Stomach (tissue), 9 donors: ENCODE measurements around the gene STRN. TPM values are rescaled to one million over a fixed set of nuclear protein-coding genes. Genes with fewer than 3 reads are reported as not detected.
"Not testable (repeated sequence)": the region's sequence is repeated elsewhere in the genome, so short reads cannot be mapped to it uniquely, and the experiment has no call there.

ENCODE experiments used
- DNase-seq, 2 donors: peaks; one replicate each; pipeline versions ENCODE4 v3.0.0 to v3.0.0-alpha.2; 2013 to 2019
- H3K27ac ChIP-seq, 5 donors: fragments of 200-600 bp in 4 of 5; sonication (generic) in 4 of 5; one replicate each; pipeline ENCODE4 v1.5.1; 2013 to 2019; ENCODE audit warnings: mild to moderate bottlenecking in 1 of 5, moderate library complexity in 1 of 5
- H3K27me3 ChIP-seq, 3 donors: fragments of 200-600 bp; sonication (generic); one replicate each; pipeline ENCODE4 v1.5.1; 2017 to 2019; ENCODE audit warnings: mixed run types in 1 of 3
- H3K36me3 ChIP-seq, 4 donors: fragments of 200-600 bp; sonication (generic); 1 replicate in 3 of 4; 2 replicates in 1 of 4; pipeline ENCODE4 v1.5.1; 2016 to 2019
- H3K4me1 ChIP-seq, 4 donors: fragments of 200-600 bp; sonication (generic); one replicate each; pipeline ENCODE4 v1.5.1; 2016 to 2019
- H3K4me3 ChIP-seq, 4 donors: fragments of 200-600 bp; sonication (generic) in 3 of 4; one replicate each; pipeline ENCODE4 v1.5.1; 2016 to 2019; ENCODE audit warnings: mild to moderate bottlenecking in 1 of 4
- H3K9me3 ChIP-seq, 4 donors: fragments of 200-600 bp; sonication (generic); one replicate each; pipeline ENCODE4 v1.5.1; 2016 to 2019
- EP300 ChIP-seq: sonication (generic); formaldehyde crosslinking; IDR thresholded peaks from one replicate; pipeline ENCODE4 v1.6.1; 2017; ENCODE audit warnings: antibody characterized with exemption
- POLR2A ChIP-seq, 4 donors: fragments of 450-650 bp; IDR thresholded peaks; one replicate each; pipeline ENCODE4 v1.6.1; 2016; ENCODE audit warnings: antibody characterized with exemption in 4 of 4, control low read depth in 2 of 4, mild to moderate bottlenecking in 1 of 4, moderate library complexity in 1 of 4
- POLR2AphosphoS5 ChIP-seq, 3 donors: sonication (generic); formaldehyde crosslinking; IDR thresholded peaks; one replicate each; pipeline ENCODE4 v1.6.1; 2016; ENCODE audit warnings: antibody characterized with exemption in 3 of 3
- WGBS, 5 donors: extraction: QIAGEN DNeasy Blood & Tissue Kit in 3 of 5; methylation state at CpG; one replicate each; pipeline versions ENCODE4 v1.1.5 to v1.1.7; 2013 to 2018; 5-methylcytosine and 5-hydroxymethylcytosine counted together
- intact Hi-C: fragments of 100-400 bp; cut with DNase I; formaldehyde crosslinking; loops from one replicate; pipeline ENCODE4 v1.15.1; 2023; ENCODE audit warnings: low total_unique reads
- polyA plus RNA-seq, 3 donors: library from polyadenylated mRNA; stranded (reverse); fragments of 200-250 nt; gene quantifications; one replicate each; pipeline ENCODE4 v1.2.3, GENCODE V29; 2013
- total RNA-seq, 5 donors: library from RNA; depleted of rRNA; stranded (reverse); fragments of >200 nt; gene quantifications; one replicate each; pipeline versions ENCODE4 v1.1.0 to v1.2.3, GENCODE V29; 2014 to 2016
- TF ChIP-seq, protein P1 (sequence below), 7 experiments: fragments of 450-650 bp in 4 of 7; fragments of 200-600 bp in 3 of 7; sonication (generic) in 3 of 7; IDR thresholded peaks; one replicate each; pipeline ENCODE4 v1.5.1; 2016 to 2019; ENCODE audit warnings: antibody characterized with exemption in 7 of 7, control low read depth in 2 of 7, mild to moderate bottlenecking in 1 of 7
- donor health status: healthy with polysubstance abuse.
- donor health status: Bipolar disorder and iron deficiency.
- donor health status: healthy.

Gene STRN
- total and polyA plus RNA-seq, 8 donors, result 3.5 to 34.9 (median 10.7) TPM

DNA sequence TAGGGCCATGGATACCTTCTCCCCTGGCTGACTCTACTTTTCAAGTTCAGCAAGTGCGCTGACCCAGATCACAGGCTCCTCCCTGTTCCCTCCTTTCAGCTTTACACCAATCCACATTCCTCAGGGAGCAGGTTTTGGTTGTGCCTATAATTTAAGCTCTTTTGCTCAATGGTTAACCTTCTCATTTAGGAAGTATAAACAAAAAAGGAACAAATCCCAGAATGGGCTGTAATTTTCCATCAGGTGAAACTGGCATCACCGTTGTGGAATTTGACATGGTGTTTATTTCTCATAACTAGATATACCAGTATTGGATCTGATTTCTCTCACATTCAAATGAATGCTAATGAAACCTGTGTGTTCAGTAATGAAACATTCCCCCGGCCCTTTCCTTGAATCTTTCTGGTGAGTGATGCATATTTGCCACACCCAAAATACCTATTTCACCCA, 13.6 kb downstream of the STRN start:
- H3K4me1 ChIP-seq, result peaks cover 0 to 28% (median 17%) of the 10 kb centered on the region in 4 donors
- DNase-seq, result peak in 1 of 2 donors; percentile 7
- intact Hi-C loops, result no loop called here
- WGBS, 5 donors, result 68 to 76% (median 74%) methylated on average over 3 of the region's 3 CpGs
- no peaks in the 10 kb centered on the region for H3K27me3 ChIP-seq
- peak overlapping the region in 3 of 5 donors; percentile 14 to 50 (median 50) for H3K27ac ChIP-seq
- TF ChIP-seq EP300 (no peak), POLR2AphosphoS5 (IDR thresholded peaks at IDR 0.05) (no peak), POLR2A (IDR thresholded peaks at IDR 0.05) (no peak)
- TF ChIP-seq, protein P1, sequence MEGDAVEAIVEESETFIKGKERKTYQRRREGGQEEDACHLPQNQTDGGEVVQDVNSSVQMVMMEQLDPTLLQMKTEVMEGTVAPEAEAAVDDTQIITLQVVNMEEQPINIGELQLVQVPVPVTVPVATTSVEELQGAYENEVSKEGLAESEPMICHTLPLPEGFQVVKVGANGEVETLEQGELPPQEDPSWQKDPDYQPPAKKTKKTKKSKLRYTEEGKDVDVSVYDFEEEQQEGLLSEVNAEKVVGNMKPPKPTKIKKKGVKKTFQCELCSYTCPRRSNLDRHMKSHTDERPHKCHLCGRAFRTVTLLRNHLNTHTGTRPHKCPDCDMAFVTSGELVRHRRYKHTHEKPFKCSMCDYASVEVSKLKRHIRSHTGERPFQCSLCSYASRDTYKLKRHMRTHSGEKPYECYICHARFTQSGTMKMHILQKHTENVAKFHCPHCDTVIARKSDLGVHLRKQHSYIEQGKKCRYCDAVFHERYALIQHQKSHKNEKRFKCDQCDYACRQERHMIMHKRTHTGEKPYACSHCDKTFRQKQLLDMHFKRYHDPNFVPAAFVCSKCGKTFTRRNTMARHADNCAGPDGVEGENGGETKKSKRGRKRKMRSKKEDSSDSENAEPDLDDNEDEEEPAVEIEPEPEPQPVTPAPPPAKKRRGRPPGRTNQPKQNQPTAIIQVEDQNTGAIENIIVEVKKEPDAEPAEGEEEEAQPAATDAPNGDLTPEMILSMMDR (IDR thresholded peaks at IDR 0.05), result no peak
- H3K4me3 ChIP-seq, result no peak overlapping the region
- no peaks in the 10 kb centered on the region for H3K9me3 ChIP-seq
- H3K36me3 ChIP-seq, result no peaks in the 10 kb centered on the region

DNA sequence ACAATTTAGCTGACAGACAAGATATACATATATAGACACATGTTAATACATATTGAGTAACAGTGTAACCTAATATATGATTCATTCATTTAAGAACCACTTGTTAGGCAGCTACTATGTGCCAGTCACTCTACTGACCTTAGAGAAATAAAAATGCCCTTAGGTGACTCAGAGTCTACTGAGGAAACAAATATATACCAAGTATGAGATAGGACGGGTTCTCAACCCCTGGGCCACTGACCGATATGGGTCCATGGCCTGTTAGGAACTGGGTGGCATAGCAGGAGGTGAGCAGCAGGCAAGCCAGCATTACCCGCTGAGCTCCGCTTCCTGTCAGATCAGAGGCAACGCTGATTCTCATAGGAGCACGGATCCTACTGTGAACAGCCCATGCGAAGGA, 14.8 kb downstream of the STRN start:
- H3K4me1 ChIP-seq, result peaks cover 0 to 27% (median 14%) of the 10 kb centered on the region in 4 donors
- H3K27ac ChIP-seq, result peak overlapping the region in 2 of 5 donors; percentile 13 to 20
- 81 to 87% (median 84%) methylated on average over 7 of the region's 7 CpGs for WGBS, 5 donors
- H3K27me3 ChIP-seq, result no peaks in the 10 kb centered on the region
- no peaks in the 10 kb centered on the region for H3K9me3 ChIP-seq
- DNase-seq, result no peak
- H3K36me3 ChIP-seq, result no peaks in the 10 kb centered on the region
- H3K4me3 ChIP-seq, result no peak overlapping the region
- TF ChIP-seq POLR2AphosphoS5 (IDR thresholded peaks at IDR 0.05) (no peak), EP300 (no peak), POLR2A (IDR thresholded peaks at IDR 0.05) (no peak)
- TF ChIP-seq, protein P1 (IDR thresholded peaks at IDR 0.05), result no peak
- intact Hi-C loops, result no loop called here

DNA sequence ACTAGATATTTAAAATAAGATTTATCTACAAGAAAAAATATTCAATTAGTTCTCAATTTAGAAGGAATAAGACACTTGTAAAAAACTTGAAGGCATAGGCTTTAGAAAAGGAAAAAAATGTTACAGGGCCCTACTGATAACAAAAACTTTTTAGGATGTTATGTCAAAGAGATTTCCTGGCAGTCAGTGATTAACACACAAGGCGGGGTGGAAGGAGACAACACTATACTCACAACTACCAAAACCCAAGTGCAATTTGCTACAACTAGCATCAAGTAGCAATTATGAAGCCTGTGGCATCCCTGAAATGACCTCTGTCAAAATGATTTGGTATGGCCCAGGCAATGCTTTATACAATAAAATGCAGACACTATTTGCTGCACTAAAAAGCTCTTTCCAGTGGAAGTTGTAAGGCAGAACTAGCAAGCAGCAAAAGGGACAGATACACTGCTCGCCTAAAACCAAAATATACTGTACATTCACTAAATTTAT, 15.3 kb downstream of the STRN start:
- TF ChIP-seq POLR2AphosphoS5 (IDR thresholded peaks at IDR 0.05), result no peak
- TF ChIP-seq, protein P1 (IDR thresholded peaks at IDR 0.05), result no peak
- H3K27ac ChIP-seq, result no peak overlapping the region
- intact Hi-C loops, result no loop called here
- no peaks in the 10 kb centered on the region for H3K9me3 ChIP-seq
- WGBS, 5 donors, result 74 to 96% (median 92%) methylated on average over 2 of the region's 2 CpGs
- no peaks in the 10 kb centered on the region for H3K27me3 ChIP-seq
- H3K36me3 ChIP-seq, result no peaks in the 10 kb centered on the region
- H3K4me3 ChIP-seq, result no peak overlapping the region
- no peak for DNase-seq
- peaks cover 0 to 27% (median 13%) of the 10 kb centered on the region in 4 donors for H3K4me1 ChIP-seq

DNA sequence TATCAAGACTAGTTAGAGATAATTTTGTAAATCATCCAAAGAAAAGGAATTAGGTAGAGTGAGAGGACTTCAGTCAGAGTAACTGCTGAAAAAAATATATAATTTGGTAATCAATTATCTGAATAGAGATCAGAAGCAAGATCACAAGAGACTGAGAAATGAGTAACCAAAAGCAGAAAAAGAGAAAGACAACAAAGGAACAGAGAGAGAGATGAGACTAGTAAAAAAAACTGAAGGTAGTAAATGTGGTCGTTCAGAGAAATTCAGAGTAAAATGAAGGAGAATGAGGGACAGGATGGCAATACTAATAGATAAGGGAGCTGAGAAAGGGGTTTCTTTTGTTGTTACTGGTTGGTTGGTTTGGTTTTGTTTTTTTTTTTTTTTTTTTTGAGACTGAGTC, 16.5 kb downstream of the STRN start:
- intact Hi-C loops, result no loop called here
- H3K4me3 ChIP-seq, result no peak overlapping the region
- H3K36me3 ChIP-seq, result no peaks in the 10 kb centered on the region
- WGBS, 5 donors, result 64 to 94% (median 78%) methylated on average over 1 of the region's 1 CpG
- H3K27ac ChIP-seq, result no peak overlapping the region
- TF ChIP-seq POLR2AphosphoS5 (IDR thresholded peaks at IDR 0.05) (no peak), EP300 (no peak), POLR2A (IDR thresholded peaks at IDR 0.05) (no peak)
- TF ChIP-seq, protein P1 (IDR thresholded peaks at IDR 0.05), result no peak
- H3K9me3 ChIP-seq, result no peaks in the 10 kb centered on the region
- H3K27me3 ChIP-seq, result no peaks in the 10 kb centered on the region
- no peak for DNase-seq
- peaks cover 0 to 27% (median 13%) of the 10 kb centered on the region in 4 donors for H3K4me1 ChIP-seq

DNA sequence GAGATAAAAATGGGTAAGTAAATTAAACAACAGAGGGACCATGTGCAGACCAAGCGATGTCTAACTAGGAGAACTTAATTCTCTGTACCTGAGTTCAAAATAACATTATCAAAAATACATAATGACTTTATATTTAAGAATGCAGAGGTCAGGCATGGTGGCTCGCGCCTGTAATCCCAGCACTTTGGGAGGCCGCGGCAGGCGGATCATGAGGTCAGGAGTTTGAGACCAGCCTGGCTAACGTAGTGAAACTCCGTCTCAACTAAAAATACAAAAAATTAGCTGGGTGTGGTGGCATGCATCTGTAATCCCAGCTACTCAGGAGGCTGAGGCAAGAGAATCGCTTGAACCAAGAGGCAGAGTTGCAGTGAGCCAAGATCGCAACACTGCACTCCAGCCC, 21.1 kb downstream of the STRN start:
- intact Hi-C loops, DNase-seq, H3K27ac ChIP-seq, H3K27me3 ChIP-seq, H3K4me1 ChIP-seq, H3K9me3 ChIP-seq, H3K36me3 ChIP-seq, H3K4me3 ChIP-seq: not testable (repeated sequence)
- 93 to 97% (median 93%) methylated on average over 10 of the region's 10 CpGs for WGBS, 5 donors
